ENCODE measurements around the gene FRG2.
"Not testable (repeated sequence)": the region's sequence is repeated elsewhere in the genome, so short reads cannot be mapped to it uniquely, and the experiment has no call there.

FRG2 gene

GRCh38 chr4:190016369-190017289 lies 10.4 kb downstream of the FRG2 start:
- in situ Hi-C loops (cut with MboI; ENCODE audit: low sequenced_read_pairs) = no loop called here

- in situ Hi-C loops (cut with MboI; ENCODE audit: low sequenced_read_pairs) = no loop called here
These were observed 11.3 kb downstream of the FRG2 start for GRCh38 chr4:190015538-190016368.

- in situ Hi-C loops (cut with MboI; ENCODE audit: low sequenced_read_pairs) = no loop called here
These were observed 12.1 kb downstream of the FRG2 start for GRCh38 chr4:190014771-190015537.

DNA sequence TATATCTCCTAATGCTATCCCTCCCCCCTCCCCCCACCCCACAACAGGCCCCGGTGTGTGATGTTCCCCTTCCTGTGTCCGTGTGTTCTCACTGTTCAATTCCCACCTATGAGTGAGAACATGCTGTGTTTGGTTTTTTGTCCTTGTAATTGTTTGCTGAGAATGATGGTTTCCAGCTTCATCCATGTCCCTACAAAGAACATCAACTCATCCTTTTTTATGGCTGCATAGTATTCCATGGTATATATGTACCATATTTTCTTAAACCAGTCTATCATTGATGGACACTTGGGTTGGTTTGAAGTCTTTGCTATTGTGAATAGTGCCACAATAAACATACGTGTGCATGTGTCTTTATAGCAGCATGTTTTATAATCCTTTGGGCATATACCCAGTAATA lies 37.1 kb downstream of the FRG2 start:
- in situ Hi-C loops (cut with MboI; ENCODE audit: low sequenced_read_pairs) = not testable (repeated sequence)

DNA sequence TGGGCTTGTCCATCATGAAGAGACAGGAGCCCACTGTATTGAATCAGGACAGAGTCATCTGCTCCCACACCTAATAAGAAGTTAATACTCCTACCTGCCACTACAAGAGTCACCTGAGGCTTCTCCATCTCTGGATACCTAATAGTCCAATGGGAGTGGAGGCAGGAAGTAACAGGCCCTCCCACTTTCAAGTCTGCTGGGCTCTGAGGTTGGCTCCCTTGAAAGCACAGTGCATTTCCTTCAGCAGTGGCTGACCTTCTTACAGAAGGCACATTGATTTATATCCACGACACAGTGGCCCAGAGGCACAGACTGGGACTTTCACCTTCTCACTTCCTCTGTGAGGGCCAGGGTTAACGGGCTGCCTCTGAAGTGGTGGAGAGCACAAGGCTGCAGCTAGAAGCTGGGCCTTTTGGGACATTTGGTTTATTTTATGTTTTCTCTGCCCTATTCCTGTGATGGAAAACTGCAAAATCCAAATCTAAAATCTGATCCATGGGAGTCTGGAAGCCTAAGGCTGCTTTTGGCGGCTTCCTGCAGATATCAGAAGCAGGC lies 38.1 kb downstream of the FRG2 start:
- in situ Hi-C loops (cut with MboI; ENCODE audit: low sequenced_read_pairs) = no loop called here

DNA sequence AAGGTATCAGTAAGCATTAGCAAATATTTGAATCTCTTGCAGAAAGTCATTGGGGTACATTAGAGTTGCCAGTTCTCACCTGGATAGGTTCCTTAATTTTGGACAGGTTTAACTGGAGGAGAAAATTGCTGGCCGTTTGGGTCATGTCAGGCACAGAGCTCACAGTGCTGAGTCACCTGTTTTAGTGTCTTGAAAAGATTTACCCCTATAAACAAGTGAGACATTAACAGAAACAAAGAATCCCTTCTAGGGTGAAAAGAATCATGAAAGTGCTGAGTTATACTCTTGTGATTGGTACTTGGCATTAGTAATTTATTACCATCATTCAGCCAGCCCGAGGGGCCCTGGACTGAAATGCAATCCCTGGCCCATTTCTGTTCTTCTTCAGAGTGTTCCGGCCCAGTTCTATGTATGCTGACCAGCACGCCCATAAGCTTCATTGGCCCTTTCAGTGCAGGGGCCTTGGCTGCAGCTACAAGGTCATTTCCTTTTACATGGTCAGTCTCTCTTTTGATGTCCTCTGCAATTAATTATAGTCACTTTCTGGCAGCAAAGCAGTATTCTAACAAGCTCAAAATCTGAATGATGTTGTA lies 41.3 kb downstream of the FRG2 start:
- in situ Hi-C loops (cut with MboI; ENCODE audit: low sequenced_read_pairs) = not testable (repeated sequence)

GRCh38 chr4:189984661-189985060 lies 42.4 kb downstream of the FRG2 start:
- in situ Hi-C loops (cut with MboI; ENCODE audit: low sequenced_read_pairs) = not testable (repeated sequence)

DNA sequence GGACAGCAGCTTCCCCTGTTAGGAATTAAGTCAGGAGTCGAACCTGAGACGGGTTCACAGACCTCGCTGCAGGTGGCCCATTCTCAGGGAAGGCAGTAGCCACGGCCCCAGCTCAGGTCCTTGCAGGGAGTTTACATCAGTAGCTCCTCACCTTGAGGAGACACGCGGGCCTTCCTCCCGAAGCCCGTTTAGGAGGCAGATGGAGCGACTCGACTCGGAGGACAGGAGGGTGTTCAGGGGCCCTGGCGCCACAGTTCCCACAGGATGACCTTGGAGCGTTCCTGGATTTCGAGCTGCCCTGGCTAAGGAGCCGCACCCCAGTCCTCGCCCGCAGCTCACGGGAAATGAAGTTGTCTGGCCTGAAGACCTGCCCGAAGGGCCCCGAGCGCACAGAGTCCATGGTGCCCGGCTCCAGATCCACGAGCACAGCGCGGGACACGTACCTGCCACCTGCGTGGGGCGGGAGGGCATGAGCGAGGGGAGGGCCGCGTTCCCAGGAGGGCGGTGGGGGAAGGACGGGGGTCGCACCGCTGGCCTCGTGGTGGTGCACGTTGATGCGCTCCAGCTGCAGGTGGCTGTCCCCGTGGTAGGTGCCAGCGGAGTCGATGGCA lies 43.0 kb downstream of the FRG2 start:
- in situ Hi-C loops (cut with MboI; ENCODE audit: low sequenced_read_pairs) = not testable (repeated sequence)

- in situ Hi-C loops (cut with MboI; ENCODE audit: low sequenced_read_pairs) = no loop called here
These were observed 45.1 kb downstream of the FRG2 start for GRCh38 chr4:189981970-189982369.

GRCh38 chr4:189980292-189980691 lies 46.8 kb downstream of the FRG2 start:
- in situ Hi-C loops (cut with MboI; ENCODE audit: low sequenced_read_pairs) = not testable (repeated sequence)

DNA sequence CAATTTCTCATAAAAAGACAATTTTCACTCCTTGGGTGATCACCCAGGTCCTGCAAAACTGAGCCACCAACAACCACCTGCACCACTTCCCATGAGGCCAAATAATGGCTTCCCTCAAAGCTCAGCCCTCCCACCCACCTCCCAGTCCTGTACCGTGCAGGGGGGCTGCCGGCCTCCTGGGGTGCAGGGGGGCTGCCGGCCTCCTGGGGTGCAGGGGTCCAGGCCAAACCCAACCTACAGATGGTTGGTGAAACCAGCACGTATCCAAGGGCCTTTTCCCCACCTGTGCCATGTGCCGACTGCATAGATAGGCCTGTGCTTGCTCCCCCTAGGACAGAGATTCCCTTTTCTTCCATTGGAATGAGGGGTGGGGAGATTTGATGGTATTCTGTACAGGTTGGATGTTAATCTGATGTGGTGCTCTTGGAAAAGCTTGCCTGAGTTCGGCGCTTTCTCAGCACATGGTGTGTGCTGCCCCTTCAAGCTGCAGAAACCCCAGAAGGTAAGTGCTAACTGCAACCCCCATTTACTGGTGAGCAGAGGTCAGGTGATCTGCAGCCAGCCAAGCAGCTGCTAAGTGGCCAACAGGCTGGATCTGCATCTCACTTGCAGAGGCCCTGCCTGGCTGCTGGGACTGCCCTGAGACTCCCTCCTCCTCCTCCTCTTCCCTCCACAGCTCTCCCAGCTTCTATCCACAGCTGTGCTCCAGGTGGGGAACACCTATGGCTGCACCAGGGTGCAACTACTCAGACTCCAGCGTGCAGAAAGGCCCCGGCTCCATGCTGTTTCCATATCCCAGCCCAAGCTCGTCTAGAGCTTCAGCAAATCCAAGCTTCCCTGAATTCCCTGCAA lies 47.6 kb downstream of the FRG2 start:
- in situ Hi-C loops (cut with MboI; ENCODE audit: low sequenced_read_pairs) = no loop called here
